OCI-LY3 (cell line): Measurements from ENCODE around the gene MESP2.

ENCODE experiments used
- H2AFZ ChIP-seq: fragments of 200-600, 300-600 bp; shearing (Covaris generic); 2 replicates; pipeline ENCODE4 v1.6.0; 2014; ENCODE audit warnings: antibody characterized with exemption, low read depth, low read length
- H3K27ac ChIP-seq: fragments of 200-600, 300-600 bp; sonication (generic); 2 replicates; pipeline ENCODE4 v1.5.1; 2014; ENCODE audit warnings: mild to moderate bottlenecking, low read length, moderate library complexity, mixed read lengths
- H3K27me3 ChIP-seq: fragments of 200-600, 300-600 bp; sonication (generic); 2 replicates; pipeline ENCODE4 v1.6.1; 2014; ENCODE audit warnings: low read depth, low read length, mixed read lengths
- H3K36me3 ChIP-seq: fragments of 200-600, 300-600 bp; sonication (generic); replicated peaks from 2 replicates; pipeline ENCODE3; 2014; ENCODE audit warnings: low read depth, low read length, mixed read lengths
- H3K4me1 ChIP-seq: fragments of 300-600, 200-600 bp; sonication (generic); 2 replicates; pipeline ENCODE4 v1.6.1; 2014; ENCODE audit warnings: low read length, mixed read lengths
- H3K4me2 ChIP-seq: fragments of 200-600, 300-600 bp; sonication (generic); 2 replicates; pipeline ENCODE4 v1.6.1; 2014; ENCODE audit warnings: low read length, mixed read lengths
- H3K4me3 ChIP-seq: fragments of 300-600, 200-600 bp; sonication (generic); 2 replicates; pipeline ENCODE4 v1.5.1; 2014; ENCODE audit warnings: antibody characterized with exemption, mild to moderate bottlenecking, low read length, moderate library complexity
- H3K79me2 ChIP-seq: fragments of 300-600, 200-600 bp; shearing (Covaris generic); 2 replicates; pipeline ENCODE4 v1.6.1; 2014; ENCODE audit warnings: mild to moderate bottlenecking, low read length, mixed read lengths
- H3K9ac ChIP-seq: fragments of 300-600, 200-600 bp; shearing (Covaris generic); 2 replicates; pipeline ENCODE4 v1.6.0; 2014; ENCODE audit warnings: mild to moderate bottlenecking, low read length, moderate library complexity
- H3K9me3 ChIP-seq: fragments of 200-600, 300-600 bp; shearing (Covaris generic); 2 replicates; pipeline ENCODE4 v1.6.1; 2014; ENCODE audit warnings: low read length, mixed read lengths; ENCODE audit not compliant: insufficient read depth
- H4K20me1 ChIP-seq: fragments of 200-600, 300-600 bp; sonication (generic); 2 replicates; pipeline ENCODE4 v1.6.1; 2016; ENCODE audit warnings: low read length, mixed read lengths; ENCODE audit not compliant: insufficient read depth
- CTCF ChIP-seq: fragments of 200-600, 300-600 bp; sonication (generic); IDR thresholded peaks from 2 replicates; pipeline ENCODE4 v1.5.1; 2014; ENCODE audit warnings: antibody characterized with exemption, low read length, low read depth
- EZH2phosphoT487 ChIP-seq: fragments of 200-600 bp; shearing (Covaris generic); IDR thresholded peaks from 2 replicates; pipeline ENCODE4 v1.6.1; 2018; ENCODE audit warnings: antibody characterized with exemption, mixed run types, low read depth

Gene MESP2

GRCh38 chr15:89805241-89806209 is 29.4 kb downstream of the MESP2 start:
- no peak overlapping the region for H3K4me2 ChIP-seq

GRCh38 chr15:89806210-89806558 is 30.1 kb downstream of the MESP2 start:
- Histone ChIP-seq H4K20me1 (no peaks in the 10 kb centered on the region), H2AFZ (no peak overlapping the region)

More at GRCh38 chr15:89805241-89806209, 29.4 kb downstream of the MESP2 start:
- no peak overlapping the region for H3K9ac ChIP-seq
- H3K27me3 ChIP-seq, result no peaks in the 10 kb centered on the region
- H3K27ac ChIP-seq, result no peak overlapping the region
- no peak overlapping the region for H2AFZ ChIP-seq
- TF ChIP-seq CTCF (no peak), EZH2phosphoT487 (no peak)
- no peak overlapping the region for H3K4me3 ChIP-seq
- no peaks in the 10 kb centered on the region for H3K9me3 ChIP-seq
- no peaks in the 10 kb centered on the region for H3K79me2 ChIP-seq
- no peaks in the 10 kb centered on the region for H4K20me1 ChIP-seq
- peaks cover 31% of the 10 kb centered on the region for H3K4me1 ChIP-seq
- H3K36me3 ChIP-seq, result no peaks in the 10 kb centered on the region

GRCh38 chr15:89806559-89807550 is 30.7 kb downstream of the MESP2 start:
- H3K4me2 ChIP-seq, result no peak overlapping the region
- no peak overlapping the region for H3K9ac ChIP-seq
- H3K79me2 ChIP-seq, result no peaks in the 10 kb centered on the region
- H3K4me1 ChIP-seq, result peaks cover 27% of the 10 kb centered on the region
- no peaks in the 10 kb centered on the region for H4K20me1 ChIP-seq
- no peaks in the 10 kb centered on the region for H3K27me3 ChIP-seq
- H2AFZ ChIP-seq, result no peak overlapping the region
- H3K9me3 ChIP-seq, result no peaks in the 10 kb centered on the region
- no peak overlapping the region for H3K4me3 ChIP-seq
- H3K27ac ChIP-seq, result no peak overlapping the region
- H3K36me3 ChIP-seq, result no peaks in the 10 kb centered on the region
- TF ChIP-seq CTCF (no peak), EZH2phosphoT487 (no peak)

More at GRCh38 chr15:89806210-89806558, 30.1 kb downstream of the MESP2 start:
- no peak for TF ChIP-seq EZH2phosphoT487
- no peak for TF ChIP-seq CTCF
- Histone ChIP-seq H3K4me3 (no peak overlapping the region), H3K9ac (no peak overlapping the region), H3K27ac (no peak overlapping the region), H3K4me2 (no peak overlapping the region), H3K79me2 (no peaks in the 10 kb centered on the region), H3K9me3 (no peaks in the 10 kb centered on the region), H3K36me3 (no peaks in the 10 kb centered on the region), H3K27me3 (no peaks in the 10 kb centered on the region), H3K4me1 (peaks cover 31% of the 10 kb centered on the region)

- no peak overlapping the region for H3K27ac ChIP-seq
- TF ChIP-seq EZH2phosphoT487, result no peak
- no peak for TF ChIP-seq CTCF
- H3K9ac ChIP-seq, result no peak overlapping the region
- no peak overlapping the region for H3K4me3 ChIP-seq
- H3K79me2 ChIP-seq, result no peaks in the 10 kb centered on the region
- H3K36me3 ChIP-seq, result no peaks in the 10 kb centered on the region
- H3K4me1 ChIP-seq, result peaks cover 21% of the 10 kb centered on the region
- no peak overlapping the region for H2AFZ ChIP-seq
- no peaks in the 10 kb centered on the region for H4K20me1 ChIP-seq
- H3K27me3 ChIP-seq, result no peaks in the 10 kb centered on the region
- H3K4me2 ChIP-seq, result no peak overlapping the region
- H3K9me3 ChIP-seq, result no peaks in the 10 kb centered on the region
Measured at GRCh38 chr15:89807689-89808088, 31.6 kb downstream of the MESP2 start.
